Renal cortical epithelial cell (primary cell): ENCODE results near the gene LHPP. TPM values are rescaled to one million over a fixed set of nuclear protein-coding genes. Genes with fewer than 3 reads are reported as not detected.
"Not testable (repeated sequence)": the region's sequence is repeated elsewhere in the genome, so short reads cannot be mapped to it uniquely, and the experiment has no call there.

Source experiments
- DNase-seq: peaks from one replicate; pipeline ENCODE4 v3.0.0-alpha.2; 2011; ENCODE audit warnings: low read depth
- total RNA-seq: library from RNA; depleted of rRNA; stranded (reverse); fragments of >200 nt; gene quantifications from 2 replicates; pipeline ENCODE4 v1.2.3, GENCODE V29; 2014

Gene LHPP
- total RNA-seq, result 18.1 and 18.4 TPM in 2 replicates

GRCh38 chr10:124461642-124462347 is at the start of gene LHPP:
TSS of gene LHPP (plus strand) at chr10:124461823. CDS start at chr10:124461863, 40 bp downstream.
- DNase-seq, result peak; percentile 50

- peak; percentile 19 for DNase-seq
These were observed 47.5 kb upstream of the LHPP start for GRCh38 chr10:124414076-124414475.

- no peak for DNase-seq
These were observed 46.4 kb upstream of the LHPP start for GRCh38 chr10:124415210-124415609.

- DNase-seq, result no peak
These were observed 44.9 kb upstream of the LHPP start for GRCh38 chr10:124416733-124417132.

- DNase-seq, result peak; percentile 15
These were observed 43.5 kb upstream of the LHPP start for GRCh38 chr10:124417895-124418725.

GRCh38 chr10:124418726-124419501 is 42.7 kb upstream of the LHPP start, which contains the start of gene OAT:
TSS of gene OAT (minus strand) at chr10:124418923. CDS start at chr10:124412171, 6,752 bp downstream.
- DNase-seq, result peak; percentile 82

GRCh38 chr10:124419635-124420034 is 42.0 kb upstream of the LHPP start:
- DNase-seq, result no peak

GRCh38 chr10:124420254-124420653 is 41.4 kb upstream of the LHPP start:
- no peak for DNase-seq

GRCh38 chr10:124422742-124423141 is 38.9 kb upstream of the LHPP start:
- DNase-seq, result no peak

- DNase-seq, result no peak
These were observed 37.8 kb upstream of the LHPP start for GRCh38 chr10:124423813-124424212.

GRCh38 chr10:124425227-124425962 is 36.2 kb upstream of the LHPP start:
- DNase-seq, result no peak

GRCh38 chr10:124428207-124428777 is 33.3 kb upstream of the LHPP start:
- no peak for DNase-seq

GRCh38 chr10:124429576-124429975 is 32.0 kb upstream of the LHPP start:
- DNase-seq, result no peak

GRCh38 chr10:124430077-124430476 is 31.5 kb upstream of the LHPP start:
- DNase-seq, result no peak

GRCh38 chr10:124433461-124433860 is 28.2 kb upstream of the LHPP start:
- no peak for DNase-seq

- not testable (repeated sequence) for DNase-seq
These were observed 25.9 kb upstream of the LHPP start for GRCh38 chr10:124435683-124436082.

GRCh38 chr10:124436191-124436638 is 25.4 kb upstream of the LHPP start:
- no peak for DNase-seq

- not testable (repeated sequence) for DNase-seq
These were observed 19.9 kb upstream of the LHPP start for GRCh38 chr10:124441694-124442093.

GRCh38 chr10:124446830-124447750 is 14.5 kb upstream of the LHPP start:
- no peak for DNase-seq
